HepG2 (cell line): ENCODE results near the gene HERPUD2. TPM values are rescaled to one million over a fixed set of nuclear protein-coding genes. Genes with fewer than 3 reads are reported as not detected.

Experiments
- ATAC-seq: fragments of 200-7000 bp; cut with Tn5 transposase; 3 replicates; pipeline ENCODE4 v1.9.1; 2020; ENCODE audit warnings: mild to moderate bottlenecking, moderate library complexity
- BruUV-seq: library from RNA; stranded (reverse); fragments of 400-500 nt; replicated peaks from 2 replicates; lab custom pipeline; 2021; lab: Mats Ljungman, UMichigan
- CTCF ChIA-PET: fragments of 300-600 bp; formaldehyde crosslinking; extraction: SDS; loops from one replicate; lab custom pipeline; 2021; ENCODE audit warnings: low total read pairs, inconsistent platforms, low intra/inter-chr PET ratio; lab: Yijun Ruan, JAX
- POLR2A ChIA-PET: fragments of 350-600 bp; sonication (Branson Sonifier 250); formaldehyde crosslinking; loops from one replicate; lab custom pipeline; 2020; ENCODE audit warnings: antibody characterized with exemption, inconsistent platforms; lab: Yijun Ruan, JAX
- DNase-seq: peaks from one replicate; pipeline ENCODE4 v3.0.0-alpha.2; 2015; ENCODE audit warnings: low spot score
- FAIRE-seq: peaks from 3 replicates; lab custom pipeline; 2011; peaks lifted over from hg19 to GRCh38; lab: Jason Lieb, UNC
- H2AFZ ChIP-seq: one replicate; pipeline ENCODE4 v1.6.1; 2011; ENCODE audit warnings: low read length, inconsistent platforms
- H3K27ac ChIP-seq: fragments of 300-600 bp; 3 replicates; pipeline ENCODE4 v1.8.0; 2011; ENCODE audit warnings: mixed run types, mild to moderate bottlenecking, mixed read lengths, low read length, inconsistent platforms; ENCODE audit not compliant: insufficient read depth; ENCODE audit errors: extremely low read length
- H3K27me3 ChIP-seq, 2 experiments: fragments of 200-600 bp in 1 of 2; 2 replicates in 1 of 2; 3 replicates in 1 of 2; pipeline versions ENCODE4 v1.6.0 to v1.8.0; 2011; ENCODE audit warnings: low read length in 2 of 2, mild to moderate bottlenecking in 2 of 2, moderate library complexity in 2 of 2, inconsistent platforms in 1 of 2; ENCODE audit not compliant: insufficient read depth in 2 of 2, control insufficient read depth in 1 of 2
- H3K36me3 ChIP-seq, 2 experiments: fragments of 200-600 bp in 1 of 2; replicated peaks in 1 of 2; 2 replicates in 1 of 2; 3 replicates in 1 of 2; pipeline versions ENCODE4 v1.5.1 to v1.8.0; 2011; ENCODE audit warnings: low read length in 2 of 2, inconsistent platforms in 1 of 2; ENCODE audit not compliant: insufficient read depth in 2 of 2, control insufficient read depth in 1 of 2
- H3K4me1 ChIP-seq: 2 replicates; pipeline ENCODE4 v1.5.1; 2012; ENCODE audit warnings: low read length, inconsistent platforms; ENCODE audit not compliant: insufficient read depth
- H3K4me2 ChIP-seq: 2 replicates; pipeline ENCODE4 v1.6.0; 2011; ENCODE audit warnings: low read depth, low read length, inconsistent platforms
- H3K4me3 ChIP-seq, 3 experiments: fragments of 200-600 bp in 1 of 3; sonication (generic), shearing (Covaris generic) in 1 of 3; replicated peaks in 1 of 3; 2 replicates each; pipeline ENCODE4 v1.5.1; 2011 to 2016; ENCODE audit warnings: low read length in 3 of 3, inconsistent platforms in 2 of 3, low read depth in 2 of 3, mild to moderate bottlenecking in 2 of 3, control low read depth in 1 of 3, mixed read lengths in 1 of 3; ENCODE audit not compliant: insufficient read depth in 1 of 3
- H3K79me2 ChIP-seq: one replicate; pipeline ENCODE4 v1.6.1; 2011; ENCODE audit warnings: low read length, inconsistent platforms; ENCODE audit not compliant: insufficient read depth
- H3K9ac ChIP-seq: 2 replicates; pipeline ENCODE4 v1.6.0; 2011; ENCODE audit warnings: mild to moderate bottlenecking, low read depth, low read length, inconsistent platforms; ENCODE audit not compliant: insufficient read depth
- H3K9me3 ChIP-seq: 2 replicates; pipeline ENCODE4 v1.5.1; 2012; ENCODE audit warnings: mild to moderate bottlenecking, low read length
- H4K20me1 ChIP-seq: 2 replicates; pipeline ENCODE4 v1.6.0; 2011; ENCODE audit warnings: inconsistent platforms, mild to moderate bottlenecking, low read length, moderate library complexity; ENCODE audit not compliant: insufficient read depth
- AGO2 ChIP-seq: fragments of 200-400 bp; formaldehyde crosslinking; optimal IDR thresholded peaks from 2 replicates; pipeline ENCODE3; 2017; ENCODE audit warnings: mild to moderate bottlenecking, low read depth, low read length, moderate library complexity
- ELF3 ChIP-seq: IDR thresholded peaks from 2 replicates; pipeline ENCODE4 v1.6.1; 2016; ENCODE audit warnings: missing genetic modification reagents, missing compliant biosample characterization
- HOXD1 ChIP-seq: sonication (generic); formaldehyde crosslinking; IDR thresholded peaks from 2 replicates; pipeline ENCODE4 v1.5.0; 2020; ENCODE audit warnings: missing genetic modification reagents
- JUNB ChIP-seq: sonication (generic); formaldehyde crosslinking; IDR thresholded peaks from 2 replicates; pipeline ENCODE4 v1.8.0; 2022; ENCODE audit warnings: missing genetic modification reagents, mild to moderate bottlenecking, borderline replicate concordance
- KAT7 ChIP-seq: IDR thresholded peaks from 2 replicates; pipeline ENCODE4 v1.6.1; 2018; ENCODE audit warnings: borderline replicate concordance, missing compliant biosample characterization
- NFATC3 ChIP-seq: sonication (generic); formaldehyde crosslinking; IDR thresholded peaks from 2 replicates; pipeline ENCODE4 v1.5.1; 2020; ENCODE audit warnings: mild to moderate bottlenecking, missing genetic modification reagents
- SAFB2 ChIP-seq: sonication (generic); formaldehyde crosslinking; IDR thresholded peaks from 2 replicates; pipeline ENCODE4 v1.5.1; 2020; ENCODE audit warnings: missing genetic modification reagents, low read depth, mild to moderate bottlenecking, borderline replicate concordance
- SMC3 ChIP-seq: IDR thresholded peaks from 2 replicates; pipeline ENCODE4 v1.6.1; 2011; ENCODE audit warnings: low read length, improper control_type of control experiment
- U2AF2 ChIP-seq: fragments of 200-400 bp; formaldehyde crosslinking; IDR thresholded peaks from 2 replicates; pipeline ENCODE4 v1.6.1; 2017; ENCODE audit warnings: low read depth, mild to moderate bottlenecking, low read length
- ZNF17 ChIP-seq: sonication (generic); formaldehyde crosslinking; IDR thresholded peaks from 2 replicates; pipeline ENCODE4 v1.5.0; 2020; ENCODE audit warnings: mild to moderate bottlenecking, missing genetic modification reagents
- ZNF234 ChIP-seq: sonication (generic); formaldehyde crosslinking; conservative IDR thresholded peaks from 2 replicates; pipeline ENCODE4 v1.5.1; 2020; ENCODE audit warnings: mild to moderate bottlenecking, missing genetic modification reagents
- ZNF343 ChIP-seq: sonication (generic); formaldehyde crosslinking; IDR thresholded peaks from 2 replicates; pipeline ENCODE4 v1.4.0; 2020; ENCODE audit warnings: mild to moderate bottlenecking, missing genetic modification reagents
- ZNF616 ChIP-seq: sonication (generic); formaldehyde crosslinking; IDR thresholded peaks from 2 replicates; pipeline ENCODE4 v1.5.0; 2020; ENCODE audit warnings: low read depth, mild to moderate bottlenecking, missing genetic modification reagents
- ZNF619 ChIP-seq: sonication (generic); formaldehyde crosslinking; IDR thresholded peaks from 2 replicates; pipeline ENCODE4 v1.4.0; 2020; ENCODE audit warnings: mild to moderate bottlenecking, missing genetic modification reagents
- ZNF775 ChIP-seq: sonication (generic); formaldehyde crosslinking; IDR thresholded peaks from 2 replicates; pipeline ENCODE4 v1.4.0; 2020; ENCODE audit warnings: missing genetic modification reagents, mild to moderate bottlenecking, moderate library complexity, borderline replicate concordance
- WGBS: methylation state at CpG from one replicate; pipeline ENCODE4 v1.1.6; 2017; ENCODE audit warnings: low lambda C conversion rate; 5-methylcytosine and 5-hydroxymethylcytosine counted together
- in situ Hi-C: cut with HindIII; loops from 2 replicates; pipeline ENCODE4 v1.10.0; 2017; ENCODE audit warnings: low pct_unique_long_range_greater_than_20kb; ENCODE audit not compliant: extremely low pct_ligation_motif_present
- intact Hi-C: fragments of 100-400 bp; cut with micrococcal nuclease; formaldehyde crosslinking; loops from one replicate; pipeline ENCODE4 v1.10.0; 2022; ENCODE audit not compliant: unreplicated experiment
- polyA plus RNA-seq, 8 experiments: library from polyadenylated mRNA; depleted of rRNA in 3 of 8; stranded (reverse) in 7 of 8; unstranded in 1 of 8; fragments of >200 nt; fragmentation: Illumina TruSeq in 4 of 8; extraction: Trizol in 4 of 8; gene quantifications; 2 replicates each; pipeline versions ENCODE4 v1.2.1 to v1.2.3, GENCODE V29; 2011 to 2016; ENCODE audit warnings: low read depth in 4 of 8, missing spikeins in 1 of 8, mixed read lengths in 1 of 8; ENCODE audit not compliant: insufficient read depth in 1 of 8
- total RNA-seq, 5 experiments: library from RNA; depleted of rRNA; stranded (reverse); fragments of >200 nt; fragmentation: Illumina TruSeq; extraction: Trizol; gene quantifications; 2 replicates each; pipeline ENCODE4 v1.2.3, GENCODE V29; 2016; ENCODE audit warnings: low read depth in 1 of 5
- TF ChIP-seq, protein P1 (sequence below): sonication (generic); formaldehyde crosslinking; IDR thresholded peaks from 2 replicates; pipeline ENCODE4 v1.5.0; 2020; ENCODE audit warnings: mild to moderate bottlenecking, missing genetic modification reagents
- TF ChIP-seq, protein P2 (sequence below): IDR thresholded peaks from 2 replicates; pipeline ENCODE4 v1.6.1; 2016
- TF ChIP-seq, protein P3 (sequence below): sonication (generic); formaldehyde crosslinking; IDR thresholded peaks from 2 replicates; pipeline ENCODE4 v1.8.1; 2023; ENCODE audit warnings: mild to moderate bottlenecking, moderate library complexity, missing genetic modification reagents

The HERPUD2 gene
- total and polyA plus RNA-seq, 2 of the 13 experiments (the other 11 are each of a cell fraction or from before 2014, with no cell fraction given): 10.7 to 38.6 TPM

DNA sequence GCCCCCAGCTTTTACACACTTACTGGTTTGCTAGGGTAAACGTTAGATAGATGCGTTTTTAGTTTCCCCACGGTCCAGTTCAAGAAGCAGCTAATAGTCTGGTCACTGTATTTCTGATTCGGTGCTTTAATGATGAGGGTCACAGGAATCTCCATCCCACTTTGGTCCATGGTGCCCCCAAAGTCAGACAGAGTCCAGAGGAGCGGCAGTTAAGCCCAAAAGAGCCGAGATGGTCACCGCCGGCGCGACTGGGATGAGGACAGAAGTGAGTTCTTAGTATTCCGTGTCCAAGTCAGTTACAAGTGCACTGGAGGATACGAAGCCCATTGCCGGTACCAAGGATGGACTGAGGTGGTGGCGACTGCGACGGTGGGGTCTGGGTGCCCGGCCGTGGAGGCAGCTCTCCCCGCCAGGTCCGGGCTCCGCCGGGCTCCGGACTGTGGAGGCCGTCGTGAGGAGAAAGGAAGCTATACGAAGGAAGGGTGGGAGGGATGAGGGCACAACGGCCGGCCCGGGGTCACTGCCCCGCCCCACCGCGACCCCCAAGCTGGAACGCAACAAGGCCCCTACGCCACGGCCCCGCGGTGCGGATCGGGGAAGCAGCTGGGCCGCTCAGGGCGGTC lies 663 bp downstream of the HERPUD2 start:
- CTCF ChIA-PET: no interaction called here
- POLR2A ChIA-PET: interaction anchor here (1.1 to 6.0 kb wide), 5 partner anchors 9 to 107 kb away, joined by 3 to 52 read pairs (median 5); partner anchors contain the start of gene SEPTIN7
- ATAC-seq: peak; percentile 58
- TF ChIP-seq ZNF616 (no peak), AGO2 (peak; percentile 64), ZNF619 (CRISPR knock-in tag) (0 out of 2 replicates have a peak, but pooled peaks have one; percentile 7), U2AF2 (0 out of 2 replicates have a peak, but pooled peaks have one; percentile 42), SAFB2 (CRISPR knock-in tag) (no peak), ELF3 (CRISPR knock-in tag) (no peak), ZNF343 (CRISPR knock-in tag) (0 out of 2 replicates have a peak, but pooled peaks have one; percentile 44), KAT7 (no peak), HOXD1 (CRISPR knock-in tag) (no peak), ZNF17 (CRISPR knock-in tag) (0 out of 2 replicates have a peak, but pooled peaks have one; percentile 73), ZNF775 (no peak), NFATC3 (0 out of 2 replicates have a peak, but pooled peaks have one; percentile 49), JUNB (CRISPR knock-in tag) (no peak), SMC3 (no peak), ZNF234 (CRISPR knock-in tag) (peak; percentile 82; the same call in 1 of the 2 replicates)
- TF ChIP-seq, protein P1, sequence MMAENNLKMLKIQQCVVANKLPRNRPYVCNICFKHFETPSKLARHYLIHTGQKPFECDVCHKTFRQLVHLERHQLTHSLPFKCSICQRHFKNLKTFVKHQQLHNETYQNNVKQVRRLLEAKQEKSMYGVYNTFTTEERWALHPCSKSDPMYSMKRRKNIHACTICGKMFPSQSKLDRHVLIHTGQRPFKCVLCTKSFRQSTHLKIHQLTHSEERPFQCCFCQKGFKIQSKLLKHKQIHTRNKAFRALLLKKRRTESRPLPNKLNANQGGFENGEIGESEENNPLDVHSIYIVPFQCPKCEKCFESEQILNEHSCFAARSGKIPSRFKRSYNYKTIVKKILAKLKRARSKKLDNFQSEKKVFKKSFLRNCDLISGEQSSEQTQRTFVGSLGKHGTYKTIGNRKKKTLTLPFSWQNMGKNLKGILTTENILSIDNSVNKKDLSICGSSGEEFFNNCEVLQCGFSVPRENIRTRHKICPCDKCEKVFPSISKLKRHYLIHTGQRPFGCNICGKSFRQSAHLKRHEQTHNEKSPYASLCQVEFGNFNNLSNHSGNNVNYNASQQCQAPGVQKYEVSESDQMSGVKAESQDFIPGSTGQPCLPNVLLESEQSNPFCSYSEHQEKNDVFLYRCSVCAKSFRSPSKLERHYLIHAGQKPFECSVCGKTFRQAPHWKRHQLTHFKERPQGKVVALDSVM (CRISPR knock-in tag): peak; percentile 69
- TF ChIP-seq, protein P2, sequence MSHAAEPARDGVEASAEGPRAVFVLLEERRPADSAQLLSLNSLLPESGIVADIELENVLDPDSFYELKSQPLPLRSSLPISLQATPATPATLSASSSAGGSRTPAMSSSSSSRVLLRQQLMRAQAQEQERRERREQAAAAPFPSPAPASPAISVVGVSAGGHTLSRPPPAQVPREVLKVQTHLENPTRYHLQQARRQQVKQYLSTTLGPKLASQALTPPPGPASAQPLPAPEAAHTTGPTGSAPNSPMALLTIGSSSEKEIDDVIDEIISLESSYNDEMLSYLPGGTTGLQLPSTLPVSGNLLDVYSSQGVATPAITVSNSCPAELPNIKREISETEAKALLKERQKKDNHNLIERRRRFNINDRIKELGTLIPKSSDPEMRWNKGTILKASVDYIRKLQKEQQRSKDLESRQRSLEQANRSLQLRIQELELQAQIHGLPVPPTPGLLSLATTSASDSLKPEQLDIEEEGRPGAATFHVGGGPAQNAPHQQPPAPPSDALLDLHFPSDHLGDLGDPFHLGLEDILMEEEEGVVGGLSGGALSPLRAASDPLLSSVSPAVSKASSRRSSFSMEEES (CRISPR knock-in tag): no peak
- TF ChIP-seq, protein P3, sequence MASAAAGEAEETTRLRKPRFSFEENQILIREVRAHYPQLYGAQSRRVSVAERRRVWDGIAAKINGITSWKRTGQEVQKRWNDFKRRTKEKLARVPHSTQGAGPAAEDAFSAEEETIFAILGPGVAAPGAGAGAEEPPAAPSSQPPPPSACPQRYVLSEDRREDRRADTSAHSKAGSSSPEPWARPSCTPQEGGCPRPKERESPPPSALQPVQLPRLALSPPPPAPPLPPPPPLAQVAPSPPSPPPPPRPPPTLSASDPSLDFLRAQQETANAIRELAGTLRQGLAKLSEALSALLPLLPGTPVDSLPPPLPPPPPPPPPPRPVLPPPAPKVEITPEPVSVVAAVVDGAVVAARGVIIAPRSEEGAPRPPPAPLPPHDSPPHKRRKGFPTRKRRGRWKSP (CRISPR knock-in tag): peak; percentile 21; the same call in 1 of the 2 replicates

More for the DNA sequence above, 663 bp downstream of the HERPUD2 start:
- FAIRE-seq (no peak), DNase-seq (no peak)
- Histone ChIP-seq H3K36me3 (peaks cover 0 to 1% of the 10 kb centered on the region in 2 experiments; a peak in 1 of 5 replicates), H3K79me2 (peaks cover 46% of the 10 kb centered on the region), H3K9me3 (no peaks in the 10 kb centered on the region), H3K4me1 (peaks cover 61% of the 10 kb centered on the region), H2AFZ (peak overlapping the region; percentile 1), H3K4me3 (peak overlapping the region; percentile 78 to 97 (median 89)), H3K9ac (peak overlapping the region; percentile 91), H3K27ac (peak overlapping the region; percentile 90), H3K4me2 (peak overlapping the region; percentile 97), H4K20me1 (peaks cover 11% of the 10 kb centered on the region), H3K27me3 (no peaks in the 10 kb centered on the region; a peak in 1 of 5 replicates)
- in situ Hi-C loops (no loop called here), intact Hi-C loops (loop anchor here (2.0 to 10.0 kb wide), 2 partner anchors 47 to 939 kb away; no protein-coding TSS in a partner anchor)
- WGBS: 3% methylated on average over 33 of the region's 41 CpGs
- TSS peak; percentile 48 for BruUV-seq
